Prostate gland (tissue), 2 donors: ENCODE results near the gene ADD2. TPM values are rescaled to one million over a fixed set of nuclear protein-coding genes. Genes with fewer than 3 reads are reported as not detected.

Experiments used
- DNase-seq: peaks from one replicate; pipeline ENCODE4 v3.0.0-alpha.2; 2019; ENCODE audit warnings: low spot score
- H3K27ac ChIP-seq, 2 donors: fragments of 200-600 bp; sonication (generic); 2 replicates each; pipeline ENCODE4 v1.5.1; 2017 to 2019
- H3K27me3 ChIP-seq: fragments of 200-600 bp; sonication (generic); replicated peaks from 2 replicates; pipeline ENCODE4 v1.5.1; 2019; ENCODE audit not compliant: insufficient read depth
- H3K36me3 ChIP-seq, 2 donors: fragments of 200-600 bp; sonication (generic); 1 replicate in 1 of 2; 2 replicates in 1 of 2; pipeline versions ENCODE4 v1.5.1 to v1.8.1; 2017 to 2019
- H3K4me1 ChIP-seq: fragments of 200-600 bp; sonication (generic); replicated peaks from 2 replicates; pipeline ENCODE4 v1.5.1; 2019
- H3K4me3 ChIP-seq, 2 donors: fragments of 200-600 bp; sonication (generic); 2 replicates each; pipeline ENCODE4 v1.5.1; 2017 to 2019
- H3K9me3 ChIP-seq: fragments of 200-600 bp; sonication (generic); 2 replicates; pipeline ENCODE4 v1.5.1; 2017
- CTCF ChIP-seq, 4 experiments: fragments of 200-600 bp in 2 of 4; fragments of 450-650 bp in 2 of 4; sonication (generic) in 2 of 4; IDR thresholded peaks; 1 replicate in 3 of 4; 2 replicates in 1 of 4; pipeline ENCODE4 v1.5.1; 2016 to 2019; ENCODE audit warnings: antibody characterized with exemption in 4 of 4, mild to moderate bottlenecking in 2 of 4, moderate library complexity in 2 of 4
- POLR2A ChIP-seq: fragments of 450-650 bp; IDR thresholded peaks from one replicate; pipeline ENCODE4 v1.6.1; 2016; ENCODE audit warnings: antibody characterized with exemption, mild to moderate bottlenecking
- POLR2AphosphoS5 ChIP-seq: sonication (generic); formaldehyde crosslinking; IDR thresholded peaks from one replicate; pipeline ENCODE4 v1.6.1; 2017; ENCODE audit warnings: antibody characterized with exemption
- WGBS: methylation state at CpG from one replicate; pipeline ENCODE4 v1.1.5; 2018; 5-methylcytosine and 5-hydroxymethylcytosine counted together
- intact Hi-C: fragments of 100-400 bp; cut with DNase I; formaldehyde crosslinking; loops from one replicate; pipeline ENCODE4 v1.14.2; 2022
- small RNA-seq, 2 donors: library from RNA; depleted of rRNA; stranded (forward); fragments of <200 nt; gene quantifications; one replicate each; pipeline ENCODE3, GENCODE V24; 2016
- total RNA-seq, 2 donors: library from RNA; depleted of rRNA; stranded (reverse); fragments of >200 nt; gene quantifications; one replicate each; pipeline ENCODE4 v1.1.0, GENCODE V29; 2016

The ADD2 gene
- total RNA-seq, 2 donors from 2014 or later, result 0.32 to 3.1 TPM

GRCh38 chr2:70607121-70607561 lies 160.9 kb downstream of the ADD2 start:
- TF ChIP-seq POLR2AphosphoS5, result no peak
- TF ChIP-seq CTCF (IDR thresholded peaks at IDR 0.05), result no peak
- TF ChIP-seq POLR2A, result no peak
- H3K4me3 ChIP-seq, result no peak overlapping the region
- no peaks in the 10 kb centered on the region for H3K27me3 ChIP-seq
- no peaks in the 10 kb centered on the region for H3K9me3 ChIP-seq
- H3K27ac ChIP-seq, result no peak overlapping the region
- no peak for DNase-seq
- 74% methylated on average over 8 of the region's 8 CpGs for WGBS
- H3K36me3 ChIP-seq, result no peaks in the 10 kb centered on the region
- intact Hi-C loops, result no loop called here
- no peaks in the 10 kb centered on the region for H3K4me1 ChIP-seq

Small RNAs within 50 kb of the gene (small RNA-seq; reads per million reads assigned to genes)
- gene HMGN2P21, result 0 reads per million in 2 donors

Other genes with a start within 250 kb of the ADD2 start
- 1 to 10 TPM; 3.7 to 9.2 TPM for gene TGFA, start 214.4 kb downstream of the ADD2 start, total RNA-seq
- not detected for gene FIGLA, start 22.4 kb upstream of the ADD2 start, total RNA-seq
- gene CLEC4F, start 52.4 kb upstream of the ADD2 start, total RNA-seq, result under 1 TPM in 1 of 2 donors, not detected in 1; 0.23 TPM
- under 1 TPM; 0.23 to 0.28 TPM for gene CD207, start 67.6 kb upstream of the ADD2 start, total RNA-seq
- under 1 TPM; 0.18 to 0.97 TPM for gene VAX2, start 132.4 kb upstream of the ADD2 start, total RNA-seq
- gene ATP6V1B1, start 167.7 kb upstream of the ADD2 start, total RNA-seq, result 1 to 10 TPM in 1 of 2 donors, not detected in 1; 1.2 TPM
- under 1 TPM; 0.36 to 0.74 TPM for gene ANKRD53, start 210.4 kb upstream of the ADD2 start, total RNA-seq
- gene TEX261, start 226.7 kb upstream of the ADD2 start, total RNA-seq, result 10 to 100 TPM; 41.4 to 45.2 TPM